NCI-H345 treated with DMSO at 0.1 percent for 48 hours (cell line): ENCODE measurements around the gene U2SURP.
A peak's percentile ranks its signal among the peaks of the same experiment; 100 is the strongest.
"Not testable (repeated sequence)": the region's sequence is repeated elsewhere in the genome, so short reads cannot be mapped to it uniquely, and the experiment has no call there.

Experiments used
- DNase-seq: peaks from one replicate; lab custom pipeline; 2025; ENCODE audit not compliant: unreplicated experiment; lab: John Stamatoyannopoulos, UW

Gene U2SURP

GRCh38 chr3:142976621-142977398 lies 24.6 kb upstream of the U2SURP start:
- DNase-seq: no peak

- no peak for DNase-seq
Measured at GRCh38 chr3:142977399-142977728, 24.0 kb upstream of the U2SURP start.

GRCh38 chr3:142981108-142981507 lies 20.3 kb upstream of the U2SURP start:
- DNase-seq: no peak

- DNase-seq: no peak
Measured at GRCh38 chr3:142982038-142982773, 19.2 kb upstream of the U2SURP start.

GRCh38 chr3:142983318-142983717 lies 18.1 kb upstream of the U2SURP start:
- no peak for DNase-seq

GRCh38 chr3:142984255-142984654 lies 17.1 kb upstream of the U2SURP start:
- no peak for DNase-seq

GRCh38 chr3:142987080-142987700 lies 14.2 kb upstream of the U2SURP start:
- peak; percentile 27 for DNase-seq

- no peak for DNase-seq
Measured at GRCh38 chr3:142987707-142988106, 13.7 kb upstream of the U2SURP start.

GRCh38 chr3:142988221-142988620 lies 13.1 kb upstream of the U2SURP start:
- DNase-seq: not testable (repeated sequence)

- not testable (repeated sequence) for DNase-seq
Measured at GRCh38 chr3:142988826-142989225, 12.5 kb upstream of the U2SURP start.

GRCh38 chr3:142990721-142991120 lies 10.6 kb upstream of the U2SURP start:
- no peak for DNase-seq

- DNase-seq: no peak
Measured at GRCh38 chr3:142992323-142992722, 9.0 kb upstream of the U2SURP start.

GRCh38 chr3:142993958-142994442 lies 7.4 kb upstream of the U2SURP start:
- peak; percentile 9 for DNase-seq

- no peak for DNase-seq
Measured at GRCh38 chr3:142997330-142997729, 4.0 kb upstream of the U2SURP start.

- no peak for DNase-seq
Measured at GRCh38 chr3:142998439-142998838, 2.9 kb upstream of the U2SURP start.

GRCh38 chr3:142999881-143000280 lies 1.5 kb upstream of the U2SURP start:
- DNase-seq: no peak

- DNase-seq: no peak
Measured at GRCh38 chr3:143000528-143000927, 842 bp upstream of the U2SURP start.

GRCh38 chr3:143001034-143001368 lies 369 bp upstream of the U2SURP start:
- peak; percentile 73 for DNase-seq

- no peak for DNase-seq
Measured at GRCh38 chr3:143002083-143002712, 828 bp downstream of the U2SURP start.

- DNase-seq: no peak
Measured at GRCh38 chr3:143002727-143003126, 1.4 kb downstream of the U2SURP start.

- DNase-seq: no peak
Measured at GRCh38 chr3:143004823-143005222, 3.5 kb downstream of the U2SURP start.

- no peak for DNase-seq
Measured at GRCh38 chr3:143010024-143010423, 8.7 kb downstream of the U2SURP start.
